ENCODE data around the gene BCAS1. TPM values are rescaled to one million over a fixed set of nuclear protein-coding genes. Genes with fewer than 3 reads are reported as not detected.

The BCAS1 gene
- total RNA-seq, 4 donors from 2014 or later = 0.35 to 1.0 TPM; not detected in 2

DNA sequence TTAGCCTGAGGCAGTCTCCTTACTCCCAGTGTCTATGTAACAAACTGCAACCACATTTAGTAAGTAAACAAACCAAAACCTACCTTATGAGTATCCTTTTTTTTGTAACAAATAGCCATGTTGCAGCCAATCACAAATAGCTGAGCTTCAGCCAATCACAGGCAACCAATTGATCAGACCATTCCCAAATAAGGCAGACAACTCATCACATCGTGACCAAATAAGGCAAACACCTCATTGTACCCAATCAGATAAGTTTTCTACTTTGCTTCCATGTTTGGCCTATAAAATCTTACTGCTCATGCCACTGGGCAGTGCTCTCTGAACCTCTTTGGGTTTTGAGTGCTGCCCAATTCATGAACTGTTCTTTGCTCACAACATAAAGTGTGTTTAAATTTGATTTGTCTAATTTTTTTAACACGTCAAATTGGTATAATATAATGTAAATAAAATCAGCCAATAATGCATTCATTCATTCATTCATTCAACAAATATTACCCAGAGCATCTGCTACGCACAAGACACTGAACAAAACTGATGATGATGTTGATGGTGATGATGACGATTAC is 117.8 kb downstream of the BCAS1 start:
- 90 to 94% methylated on average over 3 to 4 of the region's 4 CpGs for WGBS, 2 donors (ENCODE audit: low coverage in 1 of 2)
- Histone ChIP-seq H3K27ac (no peak overlapping the region), H3K36me3 (no peaks in the 10 kb centered on the region), H3K27me3 (no peaks in the 10 kb centered on the region), H3K9me3 (peaks cover 0 to 6% (median 0%) of the 10 kb centered on the region in 3 donors), H3K4me1 (peaks cover 0 to 11% (median 10%) of the 10 kb centered on the region in 3 donors), H3K4me3 (no peak overlapping the region)
- TF ChIP-seq, protein P1, sequence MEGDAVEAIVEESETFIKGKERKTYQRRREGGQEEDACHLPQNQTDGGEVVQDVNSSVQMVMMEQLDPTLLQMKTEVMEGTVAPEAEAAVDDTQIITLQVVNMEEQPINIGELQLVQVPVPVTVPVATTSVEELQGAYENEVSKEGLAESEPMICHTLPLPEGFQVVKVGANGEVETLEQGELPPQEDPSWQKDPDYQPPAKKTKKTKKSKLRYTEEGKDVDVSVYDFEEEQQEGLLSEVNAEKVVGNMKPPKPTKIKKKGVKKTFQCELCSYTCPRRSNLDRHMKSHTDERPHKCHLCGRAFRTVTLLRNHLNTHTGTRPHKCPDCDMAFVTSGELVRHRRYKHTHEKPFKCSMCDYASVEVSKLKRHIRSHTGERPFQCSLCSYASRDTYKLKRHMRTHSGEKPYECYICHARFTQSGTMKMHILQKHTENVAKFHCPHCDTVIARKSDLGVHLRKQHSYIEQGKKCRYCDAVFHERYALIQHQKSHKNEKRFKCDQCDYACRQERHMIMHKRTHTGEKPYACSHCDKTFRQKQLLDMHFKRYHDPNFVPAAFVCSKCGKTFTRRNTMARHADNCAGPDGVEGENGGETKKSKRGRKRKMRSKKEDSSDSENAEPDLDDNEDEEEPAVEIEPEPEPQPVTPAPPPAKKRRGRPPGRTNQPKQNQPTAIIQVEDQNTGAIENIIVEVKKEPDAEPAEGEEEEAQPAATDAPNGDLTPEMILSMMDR (IDR thresholded peaks at IDR 0.05) = no peak
- TF ChIP-seq POLR2A (IDR thresholded peaks at IDR 0.05) (no peak), POLR2AphosphoS5 (IDR thresholded peaks at IDR 0.05) (no peak), EP300 (IDR thresholded peaks at IDR 0.05) (no peak)
- ATAC-seq = no peak

DNA sequence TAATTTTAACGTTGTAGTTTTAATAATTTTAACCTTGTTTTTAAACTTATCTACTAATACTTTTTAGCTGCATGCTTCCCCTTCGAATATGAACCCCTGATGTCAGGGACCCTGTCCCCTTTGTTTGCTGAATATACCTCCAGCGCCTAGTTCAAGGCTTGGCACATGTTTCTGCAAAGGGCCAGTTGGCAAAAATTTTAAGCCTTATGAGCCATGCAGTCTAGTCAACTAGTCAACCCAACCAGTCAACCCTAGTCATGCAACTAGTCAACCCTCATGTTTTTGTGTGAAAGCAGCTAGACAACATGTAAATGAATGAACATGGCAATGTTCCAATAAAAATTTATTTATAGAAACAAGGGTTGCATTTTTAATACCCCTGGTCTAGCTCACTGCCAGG is 119.8 kb downstream of the BCAS1 start:
- H3K27me3 ChIP-seq = no peaks in the 10 kb centered on the region
- TF ChIP-seq POLR2AphosphoS5 (IDR thresholded peaks at IDR 0.05) = no peak
- no peak for TF ChIP-seq EP300 (IDR thresholded peaks at IDR 0.05)
- no peak for TF ChIP-seq POLR2A (IDR thresholded peaks at IDR 0.05)
- TF ChIP-seq, protein P1 (IDR thresholded peaks at IDR 0.05) = no peak
- no peaks in the 10 kb centered on the region for H3K36me3 ChIP-seq
- H3K27ac ChIP-seq = no peak overlapping the region
- ATAC-seq = no peak
- no peak overlapping the region for H3K4me3 ChIP-seq
- H3K4me1 ChIP-seq = peaks cover 0 to 11% (median 10%) of the 10 kb centered on the region in 3 donors
- 66 to 73% methylated on average over 2 to 3 of the region's 3 CpGs for WGBS, 2 donors (ENCODE audit: low coverage in 1 of 2)
- H3K9me3 ChIP-seq = peaks cover 0 to 6% (median 0%) of the 10 kb centered on the region in 3 donors

DNA sequence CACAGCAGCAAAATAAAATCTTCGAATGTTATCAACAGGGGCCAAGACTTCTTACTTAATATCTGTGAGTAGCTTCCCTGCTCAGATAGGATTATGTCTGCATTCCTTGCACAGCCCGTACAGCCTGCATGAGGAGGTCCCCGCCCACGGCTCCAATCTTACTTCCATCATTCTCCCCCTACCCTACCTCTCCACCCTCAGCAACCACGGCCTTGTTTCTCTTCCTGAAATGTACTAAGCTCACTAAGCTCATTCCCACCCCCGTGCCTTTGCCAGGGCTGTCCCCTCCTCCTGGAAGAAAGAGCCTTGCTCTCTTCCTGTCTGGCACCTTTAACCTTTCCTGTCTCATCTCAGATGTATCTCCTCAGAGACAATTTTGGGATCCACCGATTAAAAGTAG is 120.4 kb downstream of the BCAS1 start:
- Histone ChIP-seq H3K4me3 (no peak overlapping the region), H3K9me3 (peaks cover 0 to 6% (median 0%) of the 10 kb centered on the region in 3 donors), H3K4me1 (peaks cover 0 to 11% (median 10%) of the 10 kb centered on the region in 3 donors), H3K27ac (no peak overlapping the region), H3K36me3 (no peaks in the 10 kb centered on the region), H3K27me3 (no peaks in the 10 kb centered on the region)
- TF ChIP-seq EP300 (IDR thresholded peaks at IDR 0.05) (no peak), POLR2AphosphoS5 (IDR thresholded peaks at IDR 0.05) (no peak), POLR2A (IDR thresholded peaks at IDR 0.05) (no peak)
- TF ChIP-seq, protein P1 (IDR thresholded peaks at IDR 0.05) = no peak
- WGBS, 2 donors (ENCODE audit: low coverage in 1 of 2) = 32 to 64% methylated on average over 6 of the region's 7 CpGs
- ATAC-seq = no peak

DNA sequence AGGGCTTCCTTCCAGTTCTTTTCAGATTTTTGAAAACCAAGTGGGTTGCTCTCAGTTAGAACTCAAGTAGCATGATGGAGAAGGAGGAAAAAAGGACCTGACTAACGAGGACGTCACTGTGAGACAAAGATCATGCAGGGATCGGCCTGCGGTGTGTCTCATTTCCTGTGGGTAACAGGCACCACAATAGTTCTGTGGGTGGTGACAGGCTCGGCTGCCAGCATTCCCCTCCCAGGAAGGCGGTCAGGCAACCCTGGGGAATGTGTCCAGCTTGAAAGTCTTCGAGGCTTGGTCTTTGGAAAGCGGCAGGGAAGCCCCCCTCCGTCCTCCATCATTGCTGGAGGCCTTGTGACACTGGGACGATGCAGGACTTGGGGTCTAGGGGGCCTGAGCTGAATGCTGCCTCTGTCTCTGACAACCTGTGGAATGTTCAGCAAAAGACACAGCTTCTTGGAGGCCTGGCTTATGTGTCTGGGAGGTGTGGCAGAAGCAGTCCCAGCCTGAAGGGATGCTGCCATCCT is 121.0 kb downstream of the BCAS1 start:
- whole genome bisulfite sequencing, 2 donors (ENCODE audit: low coverage in 1 of 2) = 20 to 80% methylated on average over 2 to 4 of the region's 10 CpGs
- Histone ChIP-seq H3K4me1 (peaks cover 0 to 11% (median 10%) of the 10 kb centered on the region in 3 donors), H3K27ac (peak overlapping the region in 1 of 4 donors; percentile 12), H3K27me3 (no peaks in the 10 kb centered on the region), H3K36me3 (no peaks in the 10 kb centered on the region), H3K9me3 (peaks cover 0 to 6% (median 0%) of the 10 kb centered on the region in 3 donors), H3K4me3 (no peak overlapping the region)
- ATAC-seq = peak; percentile 43
- TF ChIP-seq EP300 (IDR thresholded peaks at IDR 0.05) (no peak), POLR2A (IDR thresholded peaks at IDR 0.05) (no peak), POLR2AphosphoS5 (IDR thresholded peaks at IDR 0.05) (no peak)
- TF ChIP-seq, protein P1 (IDR thresholded peaks at IDR 0.05) = no peak
